ENCODE measurements around the gene ONECUT3.

Gene ONECUT3

DNA sequence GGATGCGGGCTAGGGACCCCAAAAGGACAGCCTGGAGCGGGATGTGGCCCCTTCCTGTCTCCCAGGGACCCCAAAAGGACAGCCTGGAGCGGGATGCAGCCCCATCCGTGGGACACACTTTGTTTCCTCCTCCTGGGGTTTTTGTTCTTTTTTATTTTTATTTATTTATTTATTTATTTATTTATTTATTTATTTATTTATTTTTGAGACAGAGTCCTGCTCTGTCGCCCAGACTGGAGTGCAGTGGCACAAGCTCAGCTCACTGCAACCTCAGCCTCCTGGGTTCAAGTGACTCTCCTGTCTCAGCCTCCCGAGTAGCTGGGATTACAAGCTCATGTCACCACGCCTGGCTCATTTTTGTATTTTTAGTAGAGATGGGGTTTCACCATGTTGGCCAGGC, 44.0 kb downstream of the ONECUT3 start (continued):
- TF ChIP-seq ZNF292 (tag by site-specific recombination; IDR thresholded peaks at IDR 0.05; ENCODE audit: borderline replicate concordance, low read depth) (0 out of 2 replicates have a peak, but pooled peaks have one; percentile 28), ZNF202 (tag by site-specific recombination; IDR thresholded peaks at IDR 0.05; ENCODE audit: borderline replicate concordance) (peak; percentile 65; the same call in 1 of the 2 replicates), ZNF394 (tag by site-specific recombination; IDR thresholded peaks at IDR 0.05; ENCODE audit: borderline replicate concordance) (peak; percentile 93), ZNF558 (tag by site-specific recombination; IDR thresholded peaks at IDR 0.05) (peak; percentile 76), ZNF664 (tag by site-specific recombination; IDR thresholded peaks at IDR 0.05) (0 out of 2 replicates have a peak, but pooled peaks have one; percentile 46), ZBTB21 (tag by site-specific recombination; IDR thresholded peaks at IDR 0.05) (0 out of 2 replicates have a peak, but pooled peaks have one; percentile 43), ZNF560 (tag by site-specific recombination; IDR thresholded peaks at IDR 0.05; ENCODE audit: borderline replicate concordance) (0 out of 2 replicates have a peak, but pooled peaks have one; percentile 30), ZNF140 (tag by site-specific recombination; IDR thresholded peaks at IDR 0.05) (peak; percentile 65; the same call in 1 of the 2 replicates), REST (tag by site-specific recombination; IDR thresholded peaks at IDR 0.05) (peak; percentile 60), ZNF555 (tag by site-specific recombination; conservative IDR thresholded peaks at IDR 0.05) (peak; percentile 73), ZBTB8A (tag by site-specific recombination; IDR thresholded peaks at IDR 0.05) (peak; percentile 69; the same call in 1 of the 2 replicates), ZNF404 (tag by site-specific recombination; IDR thresholded peaks at IDR 0.05) (0 out of 2 replicates have a peak, but pooled peaks have one; percentile 9), ZNF433 (tag by site-specific recombination; IDR thresholded peaks at IDR 0.05; ENCODE audit: low read depth) (peak; percentile 52; the same call in 1 of the 2 replicates), ZNF623 (tag by site-specific recombination; IDR thresholded peaks at IDR 0.05) (peak; percentile 73), GLI2 (tag by site-specific recombination; IDR thresholded peaks at IDR 0.05; ENCODE audit: borderline replicate concordance, low read depth) (peak; percentile 63; the same call in 1 of the 2 replicates), ZNF426 (tag by site-specific recombination; IDR thresholded peaks at IDR 0.05) (peak; percentile 84), ZNF654 (tag by site-specific recombination; IDR thresholded peaks at IDR 0.05; ENCODE audit: low read depth) (peak; percentile 34)
- TF ChIP-seq, protein P1, sequence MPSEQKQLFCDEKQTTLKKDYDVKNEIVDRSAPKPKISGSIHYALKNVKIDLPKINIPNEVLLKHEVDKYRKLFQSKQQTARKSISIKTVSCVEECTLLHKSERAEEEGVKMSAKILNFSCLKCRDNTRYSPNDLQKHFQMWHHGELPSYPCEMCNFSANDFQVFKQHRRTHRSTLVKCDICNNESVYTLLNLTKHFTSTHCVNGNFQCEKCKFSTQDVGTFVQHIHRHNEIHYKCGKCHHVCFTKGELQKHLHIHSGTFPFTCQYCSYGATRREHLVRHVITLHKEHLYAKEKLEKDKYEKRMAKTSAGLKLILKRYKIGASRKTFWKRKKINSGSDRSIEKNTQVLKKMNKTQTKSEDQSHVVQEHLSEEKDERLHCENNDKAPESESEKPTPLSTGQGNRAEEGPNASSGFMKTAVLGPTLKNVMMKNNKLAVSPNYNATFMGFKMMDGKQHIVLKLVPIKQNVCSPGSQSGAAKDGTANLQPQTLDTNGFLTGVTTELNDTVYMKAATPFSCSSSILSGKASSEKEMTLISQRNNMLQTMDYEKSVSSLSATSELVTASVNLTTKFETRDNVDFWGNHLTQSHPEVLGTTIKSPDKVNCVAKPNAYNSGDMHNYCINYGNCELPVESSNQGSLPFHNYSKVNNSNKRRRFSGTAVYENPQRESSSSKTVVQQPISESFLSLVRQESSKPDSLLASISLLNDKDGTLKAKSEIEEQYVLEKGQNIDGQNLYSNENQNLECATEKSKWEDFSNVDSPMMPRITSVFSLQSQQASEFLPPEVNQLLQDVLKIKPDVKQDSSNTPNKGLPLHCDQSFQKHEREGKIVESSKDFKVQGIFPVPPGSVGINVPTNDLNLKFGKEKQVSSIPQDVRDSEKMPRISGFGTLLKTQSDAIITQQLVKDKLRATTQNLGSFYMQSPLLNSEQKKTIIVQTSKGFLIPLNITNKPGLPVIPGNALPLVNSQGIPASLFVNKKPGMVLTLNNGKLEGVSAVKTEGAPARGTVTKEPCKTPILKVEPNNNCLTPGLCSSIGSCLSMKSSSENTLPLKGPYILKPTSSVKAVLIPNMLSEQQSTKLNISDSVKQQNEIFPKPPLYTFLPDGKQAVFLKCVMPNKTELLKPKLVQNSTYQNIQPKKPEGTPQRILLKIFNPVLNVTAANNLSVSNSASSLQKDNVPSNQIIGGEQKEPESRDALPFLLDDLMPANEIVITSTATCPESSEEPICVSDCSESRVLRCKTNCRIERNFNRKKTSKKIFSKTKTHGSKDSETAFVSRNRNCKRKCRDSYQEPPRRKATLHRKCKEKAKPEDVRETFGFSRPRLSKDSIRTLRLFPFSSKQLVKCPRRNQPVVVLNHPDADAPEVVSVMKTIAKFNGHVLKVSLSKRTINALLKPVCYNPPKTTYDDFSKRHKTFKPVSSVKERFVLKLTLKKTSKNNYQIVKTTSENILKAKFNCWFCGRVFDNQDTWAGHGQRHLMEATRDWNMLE (tag by site-specific recombination; conservative IDR thresholded peaks at IDR 0.05; ENCODE audit: low read depth): peak; percentile 88

Measured in HEK293 (cell line).